ENCODE measurements around the gene PCMT1. TPM values are rescaled to one million over a fixed set of nuclear protein-coding genes. Genes with fewer than 3 reads are reported as not detected.

Gene PCMT1
- total RNA-seq (2013) = 105 TPM
- polyA plus RNA-seq (100 to 1,000 TPM in 2 of 3 donors, 10 to 100 TPM in 1; 84.8 to 315 (median 262) TPM), polyA minus RNA-seq (76.1 and 129 TPM in 2 replicates), total RNA-seq (34.9 to 99.6 (median 55.3) reads per million in 11 experiments)

GRCh38 chr6:149749594-149750135 lies at the start of gene PCMT1:
TSS of gene PCMT1 (plus strand) at chr6:149749741. CDS start at chr6:149749902, 161 bp downstream.
- Histone ChIP-seq H3K27me3 (ENCODE audit: control insufficient read depth in 2 of 2, insufficient read depth in 2 of 2, low read length in 2 of 2) (no peaks in the 10 kb centered on the region), H2AFZ (ENCODE audit: insufficient read depth, low read depth, low read length, poor library complexity, severe bottlenecking) (peak within 1 kb of the TSS; percentile 82), H3K9ac (ENCODE audit: insufficient read depth, low read length, poor library complexity, severe bottlenecking) (peak within 1 kb of the TSS; percentile 88), H4K20me1 (ENCODE audit: insufficient read depth, low read length) (peaks cover 28% of the 10 kb centered on the region), H3K27ac (ENCODE audit: low read depth in 1 of 2, low read length in 2 of 2) (peak within 1 kb of the TSS; percentile 89 to 97), H3K4me2 (replicated peaks; ENCODE audit: extremely low read depth, low read length, poor library complexity, severe bottlenecking) (peak within 1 kb of the TSS; percentile 98), H3K4me1 (ENCODE audit: control insufficient read depth in 1 of 2, insufficient read depth in 2 of 2, low read length in 2 of 2) (peaks cover 55 to 72% of the 10 kb centered on the region in 2 donors), H3K36me3 (replicated peaks in 1 of 2; ENCODE audit: control insufficient read depth in 1 of 2, insufficient read depth in 2 of 2, low read length in 2 of 2) (no peaks in the 10 kb centered on the region), H3K9me3 (replicated peaks in 1 of 2; ENCODE audit: control insufficient read depth in 1 of 2, insufficient read depth in 1 of 2, low read length in 2 of 2) (no peaks in the 10 kb centered on the region), H3K79me2 (ENCODE audit: insufficient read depth, low read length) (peaks cover 73% of the 10 kb centered on the region), H3K4me3 (replicated peaks in 1 of 3; ENCODE audit: low read depth in 2 of 3, low read length in 3 of 3) (peak within 1 kb of the TSS; percentile 88 to 95 (median 92))
- intact Hi-C loops (cut with micrococcal nuclease) = loop anchor here (5.0 kb wide), 1 partner anchor 32 kb away; the partner anchor contains the start of gene LATS1 (in 2 of the 2)
- under 1% methylated on average over 58 of the region's 60 CpGs for WGBS (ENCODE audit: insufficient coverage)
- Mint-ChIP-seq H3K36me3 (peaks cover 1 to 5% of the 10 kb centered on the region in 2 donors), H3K9me3 (no peaks in the 10 kb centered on the region), H3K27ac (peak within 1 kb of the TSS; percentile 87 to 97 (median 94)), H3K4me1 (peaks cover 55% of the 10 kb centered on the region), H3K4me3 (peak within 1 kb of the TSS; percentile 91 to 93), H3K27me3 (ENCODE audit: low read depth in 3 of 3) (no peaks in the 10 kb centered on the region)
- DNase-seq = peak; percentile 93 to 96 (median 96)
- no peak for TF ChIP-seq CTCF (IDR thresholded peaks at IDR 0.05)

- no peaks in the 10 kb centered on the region for H3K27me3 ChIP-seq (ENCODE audit: control insufficient read depth in 2 of 2, insufficient read depth in 2 of 2, low read length in 2 of 2)
- H3K9me3 ChIP-seq (replicated peaks in 1 of 2; ENCODE audit: control insufficient read depth in 1 of 2, insufficient read depth in 1 of 2, low read length in 2 of 2) = no peaks in the 10 kb centered on the region
- peaks cover 98% of the 10 kb centered on the region for H4K20me1 ChIP-seq (ENCODE audit: insufficient read depth, low read length)
- no peak overlapping the region for H3K4me3 ChIP-seq (replicated peaks in 1 of 3; ENCODE audit: low read depth in 2 of 3, low read length in 3 of 3)
- Mint-ChIP-seq H3K4me1 (peaks cover 2% of the 10 kb centered on the region), H3K9me3 (no peaks in the 10 kb centered on the region), H3K27me3 (ENCODE audit: low read depth in 3 of 3) (no peaks in the 10 kb centered on the region), H3K27ac (no peak overlapping the region), H3K36me3 (peaks cover 21 to 38% of the 10 kb centered on the region in 2 donors), H3K4me3 (no peak overlapping the region)
- no peak for TF ChIP-seq CTCF (IDR thresholded peaks at IDR 0.05)
- WGBS (ENCODE audit: insufficient coverage) = 98% methylated on average over 5 of the region's 7 CpGs
- no peak overlapping the region for H3K4me2 ChIP-seq (replicated peaks; ENCODE audit: extremely low read depth, low read length, poor library complexity, severe bottlenecking)
- DNase-seq = no peak
- no peak overlapping the region for H3K27ac ChIP-seq (ENCODE audit: low read depth in 1 of 2, low read length in 2 of 2)
- H3K79me2 ChIP-seq (ENCODE audit: insufficient read depth, low read length) = peaks cover 98% of the 10 kb centered on the region
- H3K4me1 ChIP-seq (ENCODE audit: control insufficient read depth in 1 of 2, insufficient read depth in 2 of 2, low read length in 2 of 2) = no peaks in the 10 kb centered on the region
- H2AFZ ChIP-seq (ENCODE audit: insufficient read depth, low read depth, low read length, poor library complexity, severe bottlenecking) = no peak overlapping the region
- H3K36me3 ChIP-seq (replicated peaks in 1 of 2; ENCODE audit: control insufficient read depth in 1 of 2, insufficient read depth in 2 of 2, low read length in 2 of 2) = peaks cover 9 to 57% of the 10 kb centered on the region in 2 donors
- intact Hi-C loops (cut with micrococcal nuclease) = no loop called here
- H3K9ac ChIP-seq (ENCODE audit: insufficient read depth, low read length, poor library complexity, severe bottlenecking) = no peak overlapping the region
Observed at GRCh38 chr6:149701714-149702113, 47.8 kb upstream of the PCMT1 start.
